ENCODE measurements around the gene CAPN7.

- TF ChIP-seq CTCF (IDR thresholded peaks at IDR 0.05) = no peak
- TF ChIP-seq POLR2A (IDR thresholded peaks at IDR 0.05) = no peak
Observed at GRCh38 chr3:15253023-15253697, 47.1 kb downstream of the CAPN7 start.
